HG03442 (cell line): Measurements from ENCODE around the gene GREB1L.
"Not testable (repeated sequence)": the region's sequence is repeated elsewhere in the genome, so short reads cannot be mapped to it uniquely, and the experiment has no call there.

Source experiments
- ATAC-seq: cut with Tn5 transposase; IDR thresholded peaks from one replicate; pipeline ENCODE4 v1.9.1; 2021; ENCODE audit warnings: mild to moderate bottlenecking, moderate library complexity; ENCODE audit not compliant: unreplicated experiment

The GREB1L gene

GRCh38 chr18:21362831-21363230 lies 120.8 kb downstream of the GREB1L start:
- ATAC-seq = no peak

GRCh38 chr18:21363348-21363747 lies 121.3 kb downstream of the GREB1L start:
- ATAC-seq = no peak

DNA sequence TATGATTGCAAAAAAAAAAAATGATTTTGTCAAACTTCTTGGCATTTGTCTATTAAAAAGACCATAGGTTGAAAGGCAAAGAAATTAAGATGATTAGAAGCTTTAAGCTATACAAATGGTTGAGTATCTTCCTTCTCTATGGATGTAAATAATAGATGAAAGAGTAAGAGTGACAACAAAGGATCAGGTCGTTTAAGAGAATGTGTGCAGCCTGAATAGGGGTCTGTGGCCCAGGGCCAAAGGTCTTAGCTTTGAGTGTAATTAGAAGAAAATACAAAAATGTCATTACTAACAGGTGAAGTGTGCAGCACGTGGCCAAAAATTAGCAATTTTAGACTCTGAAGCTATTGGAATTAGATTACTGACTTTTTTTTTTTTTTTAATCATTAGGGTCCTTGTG lies 122.4 kb downstream of the GREB1L start:
- no peak for ATAC-seq

DNA sequence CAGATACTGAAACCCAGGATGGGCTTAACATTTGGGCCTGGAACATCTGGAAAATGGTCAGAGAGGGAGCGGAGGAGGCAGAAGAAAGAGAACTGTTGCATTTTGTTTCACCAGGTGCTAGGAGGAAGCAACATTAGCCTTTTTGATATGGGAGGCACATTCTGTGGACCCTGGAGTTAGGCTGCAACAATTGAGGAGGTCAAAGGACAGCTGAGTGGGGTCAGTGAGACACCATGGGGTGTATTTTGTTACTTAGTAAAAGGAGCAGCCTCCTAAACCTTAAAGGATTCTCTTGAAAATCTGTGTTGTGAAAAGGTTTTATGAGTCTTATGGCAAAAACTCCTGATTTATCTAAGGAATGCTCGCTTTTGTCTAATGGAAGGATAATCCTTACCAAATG lies 124.9 kb downstream of the GREB1L start:
- ATAC-seq = no peak

DNA sequence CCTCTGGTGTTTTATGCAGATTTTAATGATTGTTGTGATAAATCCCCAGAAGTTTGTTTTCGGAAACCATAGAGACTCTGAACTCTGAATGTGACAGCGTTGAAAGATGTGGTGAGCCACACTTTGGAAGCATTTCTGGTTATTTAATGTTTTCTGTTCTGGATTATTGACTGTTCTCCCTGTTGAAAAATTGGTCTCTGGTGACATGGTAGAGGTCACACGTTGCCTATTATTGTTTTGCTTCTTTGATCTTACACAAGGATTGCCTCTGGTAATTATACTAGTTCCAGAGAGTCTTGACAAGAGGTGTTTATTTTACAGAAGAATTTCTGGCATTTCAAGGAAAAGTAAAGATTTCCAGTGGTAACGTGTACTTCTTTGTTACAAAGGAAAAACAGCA lies 127.1 kb downstream of the GREB1L start:
- ATAC-seq = no peak

DNA sequence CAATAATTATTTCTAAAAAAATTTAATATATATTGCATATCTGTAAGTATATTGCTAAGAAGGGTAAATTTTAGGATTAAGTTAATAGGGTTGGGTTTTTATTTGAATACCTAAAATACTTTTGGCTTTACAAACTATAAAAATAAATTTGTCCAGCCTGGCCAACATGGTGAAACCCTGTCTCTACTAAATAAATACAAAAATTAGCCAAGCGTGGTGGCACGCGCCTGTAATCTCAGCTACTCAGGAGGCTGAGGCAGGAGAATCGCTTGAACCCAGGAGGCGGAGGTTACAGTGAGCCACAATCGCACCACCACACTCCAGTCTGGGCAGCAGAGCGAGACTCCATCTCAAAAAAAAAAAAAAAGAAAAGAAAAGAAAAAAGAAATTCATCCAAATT lies 127.6 kb downstream of the GREB1L start:
- ATAC-seq = not testable (repeated sequence)

GRCh38 chr18:21383031-21383430 lies 141.0 kb downstream of the GREB1L start:
- no peak for ATAC-seq

DNA sequence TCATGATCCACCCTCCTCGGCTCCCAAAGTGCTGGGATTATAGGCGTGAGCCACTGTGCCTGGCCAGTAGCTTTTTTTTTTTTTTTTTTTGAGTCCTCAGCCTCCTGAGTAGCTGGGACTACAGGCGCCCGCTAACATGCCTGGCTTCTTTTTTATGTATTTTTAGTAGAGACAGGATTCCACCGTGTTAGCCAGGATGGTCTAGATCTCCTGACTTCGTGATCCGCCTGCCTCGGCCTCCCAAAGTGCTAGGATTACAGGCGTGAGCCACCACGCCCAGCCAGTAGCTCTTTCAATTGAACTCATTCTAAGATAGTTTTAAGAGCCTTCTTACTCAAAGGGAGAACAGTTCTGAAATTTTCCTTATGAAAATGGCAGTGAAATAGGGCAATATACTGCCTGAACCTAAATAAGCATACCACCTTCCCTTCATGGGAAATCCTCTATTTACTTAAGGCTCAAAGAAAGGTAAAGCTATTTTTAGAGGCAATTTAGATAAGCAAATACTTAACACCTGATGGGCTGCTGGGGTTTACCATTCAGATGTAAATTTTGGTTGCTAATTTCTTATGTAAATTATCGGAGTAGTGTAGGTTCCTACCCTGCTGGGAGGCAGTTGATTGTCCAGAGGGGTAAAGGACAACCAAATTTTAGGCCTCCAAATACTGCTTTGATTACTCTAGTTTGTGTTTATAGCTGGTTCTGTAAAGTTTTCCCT lies 144.7 kb downstream of the GREB1L start:
- ATAC-seq = no peak

GRCh38 chr18:21387886-21388285 lies 145.9 kb downstream of the GREB1L start:
- no peak for ATAC-seq

GRCh38 chr18:21389283-21389682 lies 147.3 kb downstream of the GREB1L start:
- no peak for ATAC-seq

- ATAC-seq = no peak
These were observed 147.9 kb downstream of the GREB1L start for GRCh38 chr18:21389903-21390302.

- ATAC-seq = no peak
These were observed 149.1 kb downstream of the GREB1L start for GRCh38 chr18:21391074-21391673.

DNA sequence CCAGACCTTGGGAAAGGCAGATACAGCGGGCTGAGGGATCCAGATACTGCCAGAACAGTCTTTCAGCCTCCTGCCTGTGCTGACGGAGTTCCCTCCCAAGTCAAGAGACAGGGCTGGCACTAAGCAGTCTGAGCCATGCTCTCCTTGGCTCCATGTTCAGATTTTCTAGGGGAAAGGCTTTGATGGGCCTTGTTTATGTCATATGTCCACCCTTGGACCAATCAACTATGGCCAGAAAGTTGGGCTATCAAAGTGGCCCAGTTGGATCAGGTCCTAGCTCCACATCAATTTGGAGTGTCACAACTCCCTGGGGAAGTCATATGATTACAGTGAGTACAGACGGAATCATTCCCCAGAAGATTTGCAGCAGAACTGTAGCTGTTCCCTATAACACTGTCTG lies 152.0 kb downstream of the GREB1L start:
- ATAC-seq = no peak

GRCh38 chr18:21398121-21398520 lies 156.1 kb downstream of the GREB1L start:
- ATAC-seq = no peak

DNA sequence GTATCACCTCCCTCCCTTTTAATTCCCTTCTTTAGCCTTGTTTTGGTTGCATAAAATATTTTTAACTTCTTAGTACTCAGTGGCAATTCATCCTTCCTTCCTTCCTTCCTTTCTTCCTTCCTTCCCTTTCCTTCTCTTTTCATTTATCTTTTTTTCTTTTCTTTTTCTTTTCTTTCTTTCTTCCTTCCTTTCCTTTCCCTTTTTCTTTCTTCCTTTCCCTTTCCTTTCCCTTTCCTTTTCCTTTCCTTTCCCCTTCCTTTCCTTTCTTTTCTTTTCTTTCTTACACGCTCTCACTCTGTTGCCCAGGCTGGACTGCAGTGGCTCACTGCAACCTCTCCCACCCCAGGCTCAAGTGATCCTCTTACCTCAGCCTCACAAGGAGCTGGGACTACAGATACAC lies 160.2 kb downstream of the GREB1L start:
- no peak for ATAC-seq

GRCh38 chr18:21404426-21404825 lies 162.4 kb downstream of the GREB1L start:
- ATAC-seq = no peak

DNA sequence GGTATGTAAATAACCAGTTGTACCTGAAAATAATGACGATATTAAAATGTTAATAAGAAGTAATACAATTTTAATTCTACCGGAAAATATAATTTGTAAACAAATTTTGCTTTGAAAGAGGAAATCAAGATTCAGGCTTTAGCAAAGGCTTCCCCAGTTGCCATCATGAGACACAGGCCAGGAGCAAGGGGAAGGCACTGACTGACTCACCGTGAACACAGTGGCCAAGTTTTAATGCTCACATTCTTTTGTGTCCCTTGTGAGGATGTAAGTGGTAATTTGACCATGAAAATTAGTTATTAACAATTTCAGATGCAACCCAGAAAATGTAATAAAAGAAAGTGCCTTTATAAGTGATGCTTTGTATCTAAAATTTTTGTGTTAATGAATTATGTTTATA lies 164.1 kb downstream of the GREB1L start:
- ATAC-seq = no peak

DNA sequence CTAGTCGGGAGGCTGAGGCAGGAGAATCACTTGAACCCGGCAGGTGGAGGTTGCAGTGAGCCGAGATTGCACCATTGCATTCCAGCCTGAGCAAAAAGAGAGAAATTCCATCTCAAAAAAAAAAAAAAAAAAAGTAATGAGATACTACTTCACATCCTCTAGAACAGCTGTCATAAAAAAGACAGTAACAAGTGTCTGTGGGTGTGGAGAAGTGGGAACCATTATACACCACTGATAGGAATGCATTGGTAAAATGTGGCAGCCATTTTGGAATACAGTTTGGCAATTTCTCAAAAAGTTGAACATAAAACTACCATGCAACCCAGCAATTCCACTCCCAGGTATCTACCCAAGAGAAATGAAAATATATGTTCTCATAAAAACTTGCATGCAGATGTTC lies 166.6 kb downstream of the GREB1L start:
- no peak for ATAC-seq

DNA sequence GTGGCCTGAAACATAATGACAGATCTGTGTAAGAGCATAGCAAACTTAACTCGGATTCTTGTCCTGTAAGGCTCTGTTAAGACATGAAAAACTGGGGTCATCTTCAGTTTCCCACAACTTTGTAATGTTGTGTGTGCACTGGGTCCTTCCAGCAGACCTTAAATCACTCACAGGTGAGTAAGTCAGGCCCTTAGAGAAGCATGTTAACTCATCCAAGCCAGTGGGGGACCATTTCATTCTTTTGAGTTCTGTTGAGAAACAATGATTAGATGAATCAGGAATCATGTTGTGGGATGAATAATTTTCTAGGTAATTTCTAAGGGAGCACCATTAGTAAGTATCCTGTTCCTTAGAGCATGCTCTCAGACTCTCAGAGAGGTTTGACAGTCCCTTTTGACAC lies 191.4 kb downstream of the GREB1L start:
- ATAC-seq = no peak

- ATAC-seq = no peak
These were observed 197.4 kb downstream of the GREB1L start for GRCh38 chr18:21439431-21439846.

DNA sequence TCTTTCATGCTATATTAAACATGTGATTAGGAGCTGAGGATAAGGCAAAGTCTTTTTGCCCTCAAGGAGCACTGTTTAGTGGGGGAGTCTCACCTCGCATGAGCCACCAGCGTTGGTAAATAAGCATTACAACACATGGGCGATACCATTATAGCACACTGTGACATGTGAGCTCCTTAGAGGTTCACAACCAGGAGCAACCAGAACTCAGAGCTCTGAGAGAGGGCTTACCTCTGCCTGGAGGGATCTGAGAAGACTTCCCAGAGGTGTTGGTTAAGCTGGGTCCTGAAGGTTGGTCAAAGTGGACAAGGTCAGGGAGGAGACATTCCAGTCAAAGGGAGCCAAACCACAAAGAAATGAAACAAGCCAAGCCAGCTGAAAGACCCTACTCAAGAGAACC lies 199.6 kb downstream of the GREB1L start:
- ATAC-seq = no peak

GRCh38 chr18:21443776-21444464 lies 201.9 kb downstream of the GREB1L start:
- no peak for ATAC-seq
